HG03066 (cell line): Measurements from ENCODE around the gene ASPHD1.
"Not testable (repeated sequence)": the region's sequence is repeated elsewhere in the genome, so short reads cannot be mapped to it uniquely, and the experiment has no call there.

Source experiments
- ATAC-seq: cut with Tn5 transposase; IDR thresholded peaks from one replicate; pipeline ENCODE4 v1.9.1; 2021; ENCODE audit warnings: low read depth; ENCODE audit not compliant: unreplicated experiment

ASPHD1 gene, protein sequence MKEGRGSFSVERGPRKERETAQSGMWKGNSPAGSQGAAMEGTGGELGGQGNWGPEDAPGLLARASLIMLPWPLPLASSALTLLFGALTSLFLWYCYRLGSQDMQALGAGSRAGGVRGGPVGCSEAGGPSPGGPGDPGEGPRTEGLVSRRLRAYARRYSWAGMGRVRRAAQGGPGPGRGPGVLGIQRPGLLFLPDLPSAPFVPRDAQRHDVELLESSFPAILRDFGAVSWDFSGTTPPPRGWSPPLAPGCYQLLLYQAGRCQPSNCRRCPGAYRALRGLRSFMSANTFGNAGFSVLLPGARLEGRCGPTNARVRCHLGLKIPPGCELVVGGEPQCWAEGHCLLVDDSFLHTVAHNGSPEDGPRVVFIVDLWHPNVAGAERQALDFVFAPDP

GRCh38 chr16:29900102-29900887 lies at the start of gene ASPHD1:
TSS of gene ASPHD1 (plus strand) at chr16:29900488. CDS start at chr16:29900972, 484 bp downstream.
- no peak for ATAC-seq

- no peak for ATAC-seq
Measured at GRCh38 chr16:29850998-29851397, 49.3 kb upstream of the ASPHD1 start.

- no peak for ATAC-seq
Measured at GRCh38 chr16:29852654-29853053, 47.6 kb upstream of the ASPHD1 start.

GRCh38 chr16:29854520-29855100 lies 45.7 kb upstream of the ASPHD1 start:
- ATAC-seq: no peak

- no peak for ATAC-seq
Measured at GRCh38 chr16:29857133-29857760, 43.0 kb upstream of the ASPHD1 start.

DNA sequence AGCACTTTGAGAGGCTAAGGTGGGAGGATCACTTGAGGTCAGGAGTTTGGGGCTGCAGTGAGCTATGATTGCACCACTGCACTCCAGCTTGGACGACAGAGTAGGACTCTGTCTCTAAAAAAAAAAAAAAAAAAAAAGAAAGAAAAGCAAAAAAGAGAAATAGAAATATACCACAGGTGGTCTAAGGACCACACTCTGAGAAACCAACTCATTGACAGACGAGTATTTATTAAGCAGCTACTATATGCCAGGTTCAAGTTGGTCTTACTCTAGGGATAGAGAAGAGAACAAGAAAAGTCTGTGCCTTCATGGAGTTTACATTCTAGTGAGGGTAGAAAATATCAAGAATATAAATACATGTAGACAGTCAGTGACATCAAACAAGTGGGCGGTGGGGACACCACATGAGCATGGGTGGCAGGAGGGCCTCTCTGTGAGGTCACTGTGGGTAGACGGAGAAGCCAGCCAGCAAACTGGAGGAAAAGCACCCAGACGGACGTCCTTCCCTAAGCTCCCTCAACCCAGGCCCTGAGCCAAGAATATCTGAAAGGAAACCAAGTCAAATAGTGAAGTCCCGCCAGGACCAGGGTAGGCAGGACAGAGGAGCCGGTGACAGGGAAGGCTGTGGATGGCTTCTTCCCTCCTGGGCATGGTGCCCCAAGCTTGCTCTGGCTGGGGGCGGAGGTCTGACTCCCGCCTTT lies 42.0 kb upstream of the ASPHD1 start:
- no peak for ATAC-seq

DNA sequence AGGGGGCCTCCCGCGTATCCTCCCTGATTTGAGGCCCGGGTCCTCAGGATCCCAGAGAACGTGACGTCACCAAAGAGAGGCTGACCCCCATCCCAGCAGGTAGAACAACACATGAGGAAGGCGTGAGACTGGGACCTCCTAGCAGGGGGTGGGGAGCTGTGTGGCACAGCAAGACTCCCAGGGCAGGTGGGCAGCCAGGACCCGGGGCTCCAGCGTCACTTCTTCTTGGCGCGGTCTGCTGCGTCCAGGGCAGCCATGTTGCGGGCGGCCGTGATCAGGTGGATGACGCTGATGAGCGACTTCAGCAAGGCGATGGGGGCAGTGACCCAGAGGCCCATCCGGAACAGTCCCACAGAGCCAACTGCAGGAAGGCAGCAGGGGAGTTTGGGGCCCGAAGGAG lies 41.3 kb upstream of the ASPHD1 start:
- ATAC-seq: no peak

DNA sequence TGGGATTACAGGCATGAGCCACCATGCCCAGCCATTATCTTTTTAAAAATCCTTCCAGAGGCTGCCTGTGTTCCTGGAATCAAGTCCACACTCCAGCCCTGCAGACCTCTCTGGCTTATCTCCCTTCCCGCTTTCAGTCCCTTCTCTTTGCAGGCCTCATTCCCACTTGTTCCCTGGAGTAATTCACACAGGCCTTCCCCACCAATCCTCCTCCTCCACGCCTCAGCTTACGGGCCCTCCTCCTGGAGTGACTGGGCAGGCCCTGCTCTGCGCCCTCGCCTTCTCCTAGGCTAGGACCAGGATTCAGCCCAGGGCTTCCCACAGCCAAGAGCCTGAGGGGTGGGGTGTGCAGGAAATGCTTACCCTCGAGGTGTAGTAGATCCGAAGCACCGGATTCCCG lies 40.1 kb upstream of the ASPHD1 start:
- no peak for ATAC-seq

DNA sequence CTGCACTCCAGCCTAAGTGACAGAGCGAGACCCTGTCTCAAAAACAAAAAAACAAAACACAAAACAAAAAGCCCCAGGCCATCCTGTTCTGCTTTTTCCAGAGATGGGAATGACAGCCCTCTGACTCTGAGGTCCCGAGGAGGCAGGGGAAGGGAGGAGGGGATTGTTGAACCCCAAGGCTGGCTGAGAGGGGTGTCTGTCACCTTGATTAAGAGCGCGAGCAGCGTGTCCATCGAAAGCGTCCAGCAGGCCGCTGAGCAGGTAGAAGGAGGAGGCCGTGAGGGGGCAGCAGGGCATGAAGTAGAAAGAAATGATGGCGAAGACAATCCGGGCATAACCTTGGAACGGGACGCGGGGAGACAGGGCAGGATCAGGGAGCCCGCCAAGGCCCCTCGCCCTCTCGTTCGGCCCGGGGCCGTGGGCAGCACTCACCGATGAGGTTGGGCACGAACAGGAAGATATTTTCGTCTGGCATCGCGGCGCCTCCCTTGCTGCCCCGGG lies 37.9 kb upstream of the ASPHD1 start:
- ATAC-seq: no peak

- peak; percentile 84 for ATAC-seq
Measured at GRCh38 chr16:29862884-29863668, 37.2 kb upstream of the ASPHD1 start, which contains the start of gene CDIPT. TSS of gene CDIPT (minus strand) at chr16:29863226. CDS start at chr16:29862857, 369 bp downstream.

DNA sequence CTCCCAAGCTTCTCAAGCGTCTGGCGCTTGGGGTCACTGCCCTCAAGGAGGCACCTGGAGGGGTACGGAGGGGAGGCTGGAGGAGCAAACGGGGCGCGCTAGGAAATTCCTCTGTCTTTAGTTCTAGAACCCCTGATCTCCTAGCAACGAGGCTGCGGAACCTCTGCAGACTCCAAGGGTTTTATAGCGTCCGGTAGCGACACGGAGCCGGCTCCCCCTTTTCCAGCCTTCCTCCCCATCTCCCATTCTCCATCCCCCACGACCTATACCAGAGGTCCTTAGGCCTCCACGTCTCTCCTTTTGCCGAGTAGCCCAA lies 36.7 kb upstream of the ASPHD1 start:
- no peak for ATAC-seq

DNA sequence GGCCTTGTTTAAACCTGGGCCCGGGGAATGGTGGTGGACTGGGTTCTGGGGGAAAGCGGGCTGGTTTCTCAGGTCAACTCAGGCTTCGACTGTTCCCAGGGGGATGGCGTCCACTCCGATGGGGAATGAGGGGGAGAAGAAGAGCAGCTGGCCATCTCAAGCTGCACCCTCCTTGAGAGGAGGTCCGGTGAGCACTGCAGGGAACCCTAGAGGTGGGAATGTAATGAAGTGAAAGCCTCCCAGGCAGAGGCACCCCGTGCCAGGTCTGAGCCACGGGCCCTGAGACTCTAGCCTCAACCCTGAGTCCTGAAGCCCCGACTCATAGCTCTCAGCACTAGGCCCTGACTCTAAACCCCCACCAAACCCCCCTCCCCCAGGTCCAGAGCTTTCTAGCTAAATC lies 36.1 kb upstream of the ASPHD1 start:
- ATAC-seq: no peak

DNA sequence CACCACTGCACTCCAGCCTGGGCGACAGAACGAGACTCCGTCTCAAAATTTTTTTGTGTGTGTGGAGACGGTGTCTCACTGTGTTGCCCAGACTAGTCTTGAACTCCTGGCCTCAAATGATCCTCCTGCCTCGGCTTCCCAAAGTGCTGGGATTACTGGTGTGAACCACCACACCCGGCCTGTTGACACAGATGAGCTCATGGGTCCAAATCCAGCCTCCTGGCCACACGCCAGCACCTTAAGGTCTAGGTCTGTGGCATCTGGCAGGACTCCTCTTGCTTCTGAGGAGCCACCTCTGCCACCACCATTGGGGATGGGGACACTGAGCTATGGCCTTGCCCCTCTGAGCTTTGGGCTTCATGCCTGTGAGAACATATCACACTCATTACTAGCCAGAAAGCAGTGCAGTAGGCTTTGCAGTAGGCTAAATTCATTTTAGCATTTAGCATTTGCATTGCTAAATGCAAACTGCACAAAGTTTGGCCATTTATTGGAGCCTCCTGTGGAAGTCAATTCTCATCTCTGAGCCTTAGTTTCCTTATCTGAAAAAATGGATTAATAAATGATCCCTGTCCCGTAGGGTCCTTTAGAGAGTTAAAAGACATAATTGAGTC lies 31.8 kb upstream of the ASPHD1 start:
- ATAC-seq: no peak

- ATAC-seq: not testable (repeated sequence)
Measured at GRCh38 chr16:29869067-29869466, 31.2 kb upstream of the ASPHD1 start.

- ATAC-seq: no peak
Measured at GRCh38 chr16:29871822-29872546, 28.3 kb upstream of the ASPHD1 start.

GRCh38 chr16:29873319-29873718 lies 27.0 kb upstream of the ASPHD1 start:
- no peak for ATAC-seq

- ATAC-seq: no peak
Measured at GRCh38 chr16:29875206-29875605, 25.1 kb upstream of the ASPHD1 start.

DNA sequence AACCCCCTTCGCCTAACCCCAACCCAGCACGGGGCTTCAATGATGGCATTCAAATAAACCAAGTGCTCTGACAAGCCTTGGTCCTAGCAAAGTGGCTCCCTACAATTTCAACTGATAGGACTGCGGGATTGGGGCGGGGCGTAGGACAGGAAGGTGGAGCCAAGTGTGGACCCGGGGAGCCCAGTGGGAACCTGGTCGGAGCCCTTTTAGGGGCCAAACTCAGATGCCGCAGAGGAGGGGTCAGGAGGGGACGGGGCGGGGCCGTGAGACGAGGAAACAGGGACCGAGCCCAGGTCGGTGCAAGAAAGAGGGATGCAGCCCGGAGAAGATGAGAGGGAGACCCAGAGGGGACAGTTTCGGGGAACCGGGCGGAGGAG lies 24.1 kb upstream of the ASPHD1 start:
- ATAC-seq: no peak
